ENCODE data around the gene ZNF227. TPM values are rescaled to one million over a fixed set of nuclear protein-coding genes. Genes with fewer than 3 reads are reported as not detected.

The ZNF227 gene
- total RNA-seq, 1 donor from 2014 or later: 10.1 TPM

DNA sequence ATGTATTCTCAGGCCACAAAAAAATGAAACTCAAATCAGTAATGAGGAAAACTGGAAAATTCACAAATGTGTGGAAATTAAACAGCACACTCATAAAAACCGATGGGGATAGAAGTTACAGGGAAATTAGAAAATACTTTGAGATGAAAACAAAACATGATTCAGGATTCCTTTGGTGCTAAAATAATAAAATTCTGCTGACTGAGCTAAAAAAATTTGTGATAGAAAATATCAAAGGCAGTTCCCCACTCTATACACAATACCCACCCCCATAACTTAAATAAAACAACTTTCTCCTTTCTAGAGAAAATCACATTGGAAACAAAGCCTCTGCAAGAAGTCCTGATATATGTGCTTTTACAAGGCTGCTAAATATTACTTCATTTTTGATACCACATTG lies 45.8 kb downstream of the ZNF227 start:
- no peak for TF ChIP-seq CTCF (IDR thresholded peaks at IDR 0.05; ENCODE audit: insufficient read depth, low read length, poor library complexity, severe bottlenecking)
- Histone ChIP-seq H3K36me3 (ENCODE audit: control insufficient read depth, insufficient read depth, low read length) (no peaks in the 10 kb centered on the region), H3K27me3 (ENCODE audit: control insufficient read depth, insufficient read depth, low read length) (no peaks in the 10 kb centered on the region), H3K4me3 (ENCODE audit: low read depth, low read length) (no peak overlapping the region)
- DNase-seq (ENCODE audit: low read depth): no peak

GRCh38 chr19:44258835-44259413 lies 46.6 kb downstream of the ZNF227 start:
- TF ChIP-seq CTCF (IDR thresholded peaks at IDR 0.05; ENCODE audit: insufficient read depth, low read length, poor library complexity, severe bottlenecking): no peak
- DNase-seq (ENCODE audit: low read depth): no peak
- Histone ChIP-seq H3K4me3 (ENCODE audit: low read depth, low read length) (no peak overlapping the region), H3K36me3 (ENCODE audit: control insufficient read depth, insufficient read depth, low read length) (no peaks in the 10 kb centered on the region), H3K27me3 (ENCODE audit: control insufficient read depth, insufficient read depth, low read length) (no peaks in the 10 kb centered on the region)

- no peak for DNase-seq (ENCODE audit: low read depth)
- peak overlapping the region; percentile 49 for H3K4me3 ChIP-seq (ENCODE audit: low read depth, low read length)
- no peak for TF ChIP-seq CTCF (IDR thresholded peaks at IDR 0.05; ENCODE audit: insufficient read depth, low read length, poor library complexity, severe bottlenecking)
- no peaks in the 10 kb centered on the region for H3K27me3 ChIP-seq (ENCODE audit: control insufficient read depth, insufficient read depth, low read length)
- H3K36me3 ChIP-seq (ENCODE audit: control insufficient read depth, insufficient read depth, low read length): no peaks in the 10 kb centered on the region
Observed at GRCh38 chr19:44260343-44260681, 48.0 kb downstream of the ZNF227 start.

DNA sequence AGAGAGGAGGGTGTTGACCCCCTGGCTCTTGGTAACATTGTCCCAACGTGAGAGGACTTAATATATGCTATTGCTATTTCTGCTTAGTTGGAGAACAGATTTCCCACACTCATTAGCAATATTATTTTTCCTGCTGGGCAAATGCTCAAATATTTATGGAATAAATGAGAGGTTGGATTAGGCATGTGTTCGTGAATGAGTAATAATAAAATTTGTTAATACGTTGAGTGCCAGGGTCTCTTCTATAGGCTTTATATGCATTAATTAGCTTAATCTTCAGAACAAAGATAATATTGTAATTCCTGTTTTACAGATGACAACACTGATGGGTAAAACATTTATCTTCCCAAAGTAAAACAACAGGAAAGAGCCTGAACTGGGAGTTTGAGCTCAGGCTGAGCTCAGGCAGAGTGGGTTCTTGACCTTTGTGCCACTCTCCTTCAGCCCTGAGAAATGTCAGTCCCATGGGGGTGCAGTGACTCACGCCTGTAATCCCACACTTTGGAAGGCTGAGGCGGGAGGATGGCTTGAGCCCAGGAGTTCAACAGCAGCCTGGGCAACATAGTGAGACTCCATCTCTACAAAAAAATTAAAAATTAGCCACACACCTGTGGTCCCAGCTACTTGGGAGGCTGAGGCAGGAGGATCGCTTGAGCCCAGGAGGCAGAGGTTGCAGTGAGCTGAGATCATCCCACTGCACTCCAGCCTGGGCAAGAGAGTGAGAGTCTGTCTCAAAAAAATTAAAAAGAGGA lies 48.5 kb downstream of the ZNF227 start:
- no peak for DNase-seq (ENCODE audit: low read depth)
- H3K36me3 ChIP-seq (ENCODE audit: control insufficient read depth, insufficient read depth, low read length): no peaks in the 10 kb centered on the region
- no peak overlapping the region for H3K4me3 ChIP-seq (ENCODE audit: low read depth, low read length)
- H3K27me3 ChIP-seq (ENCODE audit: control insufficient read depth, insufficient read depth, low read length): no peaks in the 10 kb centered on the region
- TF ChIP-seq CTCF (IDR thresholded peaks at IDR 0.05; ENCODE audit: insufficient read depth, low read length, poor library complexity, severe bottlenecking): no peak

DNA sequence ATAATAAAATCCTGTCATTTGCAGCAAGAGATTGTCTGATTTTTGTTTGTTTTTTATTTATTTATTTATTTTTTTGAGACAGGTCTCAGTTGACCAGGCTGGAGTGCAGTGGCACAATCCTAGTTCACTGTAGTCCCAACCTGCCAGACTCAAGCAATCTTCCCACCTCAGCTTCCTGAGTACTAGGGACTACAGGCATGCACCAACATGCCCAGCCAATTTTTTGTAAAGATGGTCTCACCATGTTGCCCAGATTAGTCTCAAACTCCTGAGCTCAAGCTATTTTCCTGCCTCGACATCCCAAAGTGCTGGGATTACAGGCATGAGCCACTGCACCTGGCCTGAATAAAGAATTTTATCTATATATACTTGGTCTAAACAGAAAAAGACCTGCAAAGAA lies 65.0 kb downstream of the ZNF227 start:
- H3K27me3 ChIP-seq (ENCODE audit: control insufficient read depth, insufficient read depth, low read length): no peaks in the 10 kb centered on the region
- H3K4me3 ChIP-seq (ENCODE audit: low read depth, low read length): no peak overlapping the region
- TF ChIP-seq CTCF (IDR thresholded peaks at IDR 0.05; ENCODE audit: insufficient read depth, low read length, poor library complexity, severe bottlenecking): no peak
- H3K36me3 ChIP-seq (ENCODE audit: control insufficient read depth, insufficient read depth, low read length): no peaks in the 10 kb centered on the region
- DNase-seq (ENCODE audit: low read depth): no peak

All from kidney epithelial cell (primary cell).